Dedifferentiated amniotic fluid mesenchymal stem cell (primary cell): ENCODE results near the gene SGCA.
A peak's percentile ranks its signal among the peaks of the same experiment; 100 is the strongest.

ENCODE experiments used
- DNase-seq: peaks from one replicate; pipeline ENCODE4 v3.0.0-alpha.2; 2016; ENCODE audit errors: extremely low spot score

The SGCA gene

GRCh38 chr17:50194934-50195865 is 29.4 kb downstream of the SGCA start:
- DNase-seq, result peak; percentile 66

GRCh38 chr17:50196036-50196435 is 30.2 kb downstream of the SGCA start:
- no peak for DNase-seq

GRCh38 chr17:50196826-50197225 is 31.0 kb downstream of the SGCA start:
- no peak for DNase-seq

DNA sequence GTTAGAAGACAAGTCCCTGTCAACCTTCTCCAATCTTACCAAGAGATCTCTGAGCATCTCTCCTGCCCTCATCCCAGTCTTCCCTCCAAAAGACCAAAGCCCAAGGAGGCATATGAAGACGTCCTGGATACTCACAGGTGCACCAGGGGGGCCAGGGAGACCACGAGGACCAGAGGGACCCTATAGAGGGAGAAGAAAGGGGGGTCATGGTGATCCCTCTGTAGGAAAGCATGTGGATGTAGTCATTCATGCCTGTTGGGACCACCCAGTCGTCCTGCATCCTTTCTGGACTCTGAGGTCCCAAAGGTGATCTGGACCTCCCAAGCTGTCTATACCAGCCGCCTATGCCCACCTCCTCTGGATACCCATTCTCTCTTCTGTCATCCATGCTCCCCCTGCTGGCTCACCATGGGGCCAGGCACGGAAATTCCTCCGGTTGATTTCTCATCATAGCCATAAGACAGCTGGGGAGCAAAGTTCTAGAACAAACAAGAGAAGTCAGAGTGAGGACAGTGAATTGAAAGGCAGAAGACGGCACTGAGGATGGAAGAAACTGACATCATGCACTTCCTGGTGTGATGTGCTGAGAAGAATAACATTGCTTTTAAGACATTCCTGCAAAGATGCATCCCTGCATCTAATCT is 32.3 kb downstream of the SGCA start:
- no peak for DNase-seq

- DNase-seq, result no peak
Observed at GRCh38 chr17:50199211-50199802, 33.5 kb downstream of the SGCA start.

- DNase-seq, result peak; percentile 88
Observed at GRCh38 chr17:50199803-50200456, 34.1 kb downstream of the SGCA start.

DNA sequence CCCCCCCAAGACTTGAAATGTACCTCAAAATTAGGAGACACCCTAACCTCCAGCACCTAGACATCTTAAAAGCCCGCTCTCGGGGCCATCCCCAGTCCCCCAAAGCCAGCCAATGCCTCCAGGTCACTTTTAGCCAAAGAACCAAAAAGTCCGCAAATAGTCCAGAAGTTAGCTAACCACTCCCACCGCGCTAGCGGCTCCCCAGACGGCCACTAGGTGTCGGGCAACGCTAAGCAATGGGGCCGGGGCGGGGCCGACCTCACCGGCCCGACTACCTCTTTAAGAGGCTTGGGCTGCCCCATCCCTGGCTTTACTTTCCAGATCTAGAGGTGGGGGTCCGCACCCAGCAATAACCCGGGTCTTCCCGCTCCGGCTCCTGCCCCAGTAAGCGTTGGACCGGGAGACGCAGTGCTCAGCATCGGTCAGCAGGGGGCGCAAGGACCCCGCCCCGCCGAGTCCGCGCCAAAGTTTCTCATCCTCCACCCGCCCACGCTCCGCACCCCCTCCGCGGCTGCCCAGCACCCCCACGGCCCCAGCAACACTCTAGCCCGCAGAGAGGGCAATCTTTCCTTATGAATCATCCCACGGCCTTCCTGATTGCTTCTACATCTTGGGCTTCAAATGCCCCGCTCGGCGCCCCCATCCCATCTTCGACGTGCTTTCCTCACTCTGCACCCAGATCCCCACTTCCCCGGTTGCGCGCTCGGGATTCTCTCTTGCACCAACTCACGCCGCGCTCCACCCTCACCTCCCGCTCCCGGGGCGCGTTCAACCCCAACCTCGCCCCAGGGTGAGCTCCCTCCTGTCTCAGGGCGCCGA is 34.9 kb downstream of the SGCA start:
- DNase-seq, result peak; percentile 73

- DNase-seq, result peak; percentile 89
Observed at GRCh38 chr17:50201276-50201854, 35.6 kb downstream of the SGCA start, which contains the start of gene COL1A1. COL1A1 (minus strand) TSS chr17:50201631; CDS start chr17:50201513, 118 bp downstream.

GRCh38 chr17:50203086-50203485 is 37.3 kb downstream of the SGCA start:
- DNase-seq, result peak; percentile 72

DNA sequence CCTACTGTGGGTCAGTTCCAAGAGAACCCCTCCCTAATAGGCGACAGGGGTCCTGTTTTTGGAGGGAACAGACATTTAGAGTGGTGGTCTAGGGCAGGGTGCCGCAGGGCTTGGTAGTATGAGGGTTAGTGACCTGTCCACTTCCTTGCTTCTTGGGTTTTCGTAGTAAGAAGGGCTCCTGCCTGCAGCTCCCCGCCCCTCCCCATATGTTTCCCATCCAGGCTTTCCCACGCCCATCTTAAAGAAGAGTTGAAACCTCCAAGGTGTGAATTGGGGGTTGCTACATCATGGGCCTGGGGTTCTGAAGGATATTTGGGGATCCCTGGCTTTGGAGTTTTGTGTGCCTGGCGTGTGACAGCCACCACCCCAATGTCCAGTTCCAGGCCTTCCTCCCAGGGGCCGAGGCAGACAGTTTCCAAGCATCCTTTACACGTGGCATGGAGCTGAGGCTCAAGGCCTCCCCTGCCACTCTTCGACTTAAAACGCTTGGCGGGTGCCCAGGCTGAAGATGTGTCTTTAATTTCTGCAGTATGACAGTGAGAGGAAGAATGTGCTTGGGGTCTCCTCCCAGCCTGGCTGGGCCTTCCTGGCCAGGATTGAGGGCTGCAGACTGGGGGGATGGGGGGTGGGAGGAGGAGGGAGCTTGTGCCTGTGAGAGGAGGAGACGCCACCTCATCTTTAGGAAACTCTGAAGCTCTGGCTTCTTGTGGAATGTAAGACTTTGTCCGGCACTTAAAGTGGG is 38.0 kb downstream of the SGCA start:
- DNase-seq, result peak; percentile 93

DNA sequence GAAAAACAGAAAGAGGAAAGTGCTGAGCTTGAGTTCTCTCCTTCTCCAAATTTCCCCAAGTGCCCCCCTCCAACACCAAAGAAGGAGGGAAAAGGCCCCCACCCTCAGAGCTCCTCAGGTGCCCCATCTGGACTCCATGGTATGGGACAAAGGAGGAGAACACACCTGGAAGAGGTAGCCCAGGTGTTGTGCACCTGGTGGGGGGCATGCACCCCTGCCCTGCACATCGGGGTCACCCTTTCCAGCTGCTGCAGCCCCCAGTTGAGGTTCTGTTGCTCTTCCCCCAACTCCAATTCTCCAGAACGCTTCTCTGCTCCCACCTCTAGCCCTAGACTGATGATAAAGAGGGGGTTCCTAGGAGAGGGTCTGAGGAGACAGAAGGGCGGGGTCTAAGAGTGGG is 38.6 kb downstream of the SGCA start:
- no peak for DNase-seq

GRCh38 chr17:50205111-50205962 is 39.5 kb downstream of the SGCA start:
- no peak for DNase-seq

- no peak for DNase-seq
Observed at GRCh38 chr17:50205963-50206505, 40.2 kb downstream of the SGCA start.

- no peak for DNase-seq
Observed at GRCh38 chr17:50206604-50207293, 40.9 kb downstream of the SGCA start.

- DNase-seq, result no peak
Observed at GRCh38 chr17:50207315-50207714, 41.5 kb downstream of the SGCA start.

DNA sequence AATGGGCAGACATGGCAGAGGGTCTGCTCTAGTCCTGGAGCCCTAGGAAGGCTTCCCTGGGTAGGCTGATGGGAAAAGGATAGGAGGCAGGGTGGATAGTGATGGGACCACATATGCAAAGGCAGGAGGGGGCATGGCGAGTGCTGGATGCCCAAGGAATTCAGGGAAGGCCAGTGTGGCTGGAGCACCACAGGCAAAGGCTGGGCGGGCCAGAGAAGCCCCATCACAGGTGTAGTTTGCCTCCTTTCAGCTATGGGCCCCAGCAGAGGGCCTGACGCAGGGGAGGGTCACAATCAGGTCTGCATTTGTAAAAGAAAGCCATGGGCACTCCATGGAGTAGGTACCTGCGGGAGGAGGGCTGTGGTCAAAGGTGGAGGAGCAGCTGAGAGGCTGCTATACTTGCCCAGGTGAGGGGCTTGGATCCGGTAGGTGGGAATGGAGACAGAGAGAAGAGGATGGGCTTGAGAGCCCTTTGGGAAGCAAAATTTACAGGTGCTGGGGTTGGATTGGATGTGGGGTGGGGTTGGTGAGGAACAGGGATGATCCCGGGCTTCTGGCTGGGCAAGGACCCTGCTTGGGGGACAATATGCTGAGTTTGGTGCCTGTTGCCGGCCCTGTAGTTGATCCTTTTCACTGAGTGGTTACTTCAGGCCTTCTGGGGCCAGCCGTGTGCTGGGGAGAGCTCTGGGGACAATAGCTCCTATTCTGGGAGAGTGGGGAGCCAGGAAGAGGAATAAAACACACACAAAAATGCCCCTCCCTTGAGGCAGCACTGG is 42.2 kb downstream of the SGCA start:
- DNase-seq, result no peak

GRCh38 chr17:50208611-50209061 is 42.8 kb downstream of the SGCA start:
- no peak for DNase-seq
